Measurements from ENCODE around the gene REEP5. TPM values are rescaled to one million over a fixed set of nuclear protein-coding genes. Genes with fewer than 3 reads are reported as not detected.
A peak's percentile ranks its signal among the peaks of the same experiment; 100 is the strongest.
"Not testable (repeated sequence)": the region's sequence is repeated elsewhere in the genome, so short reads cannot be mapped to it uniquely, and the experiment has no call there.

REEP5 gene
- total and polyA plus RNA-seq, 8 donors, result 18.8 to 102 (median 40.4) TPM

GRCh38 chr5:112959872-112960271 lies 37.8 kb upstream of the REEP5 start:
- DNase-seq; H3K9me3 ChIP-seq; H3K27me3 ChIP-seq; H3K36me3 ChIP-seq; H3K4me3 ChIP-seq; intact Hi-C loops (cut with DNase I; ENCODE audit: low total_unique reads): not testable (repeated sequence)
- 73 to 88% (median 81%) methylated on average over 8 of the region's 8 CpGs for WGBS, 5 donors
- TF ChIP-seq POLR2AphosphoS5 (IDR thresholded peaks at IDR 0.05), result peak in 1 of 3 donors; percentile 71
- Histone ChIP-seq H3K4me1 (peaks cover 24 to 57% (median 37%) of the 10 kb centered on the region in 4 donors), H3K27ac (peak overlapping the region in 1 of 5 donors; percentile 70)

GRCh38 chr5:112958093-112959088 lies 36.4 kb upstream of the REEP5 start:
- H3K4me3 ChIP-seq, result no peak overlapping the region
- peak overlapping the region in 3 of 5 donors; percentile 3 to 70 (median 44) for H3K27ac ChIP-seq
- H3K4me1 ChIP-seq, result peaks cover 24 to 49% (median 33%) of the 10 kb centered on the region in 4 donors
- no peaks in the 10 kb centered on the region for H3K36me3 ChIP-seq
- intact Hi-C loops (cut with DNase I; ENCODE audit: low total_unique reads), result no loop called here
- TF ChIP-seq EP300 (IDR thresholded peaks at IDR 0.05) (no peak), POLR2AphosphoS5 (IDR thresholded peaks at IDR 0.05) (peak in 1 of 3 donors; percentile 70), CTCF (IDR thresholded peaks at IDR 0.05) (no peak)
- no peaks in the 10 kb centered on the region for H3K9me3 ChIP-seq
- no peaks in the 10 kb centered on the region for H3K27me3 ChIP-seq
- DNase-seq, result peak; percentile 75 to 81
- WGBS, 5 donors, result 21 to 37% (median 25%) methylated on average over 5 of the region's 5 CpGs

- Histone ChIP-seq H3K4me1 (peaks cover 24 to 45% (median 32%) of the 10 kb centered on the region in 4 donors), H3K4me3 (no peak overlapping the region), H3K9me3 (no peaks in the 10 kb centered on the region), H3K36me3 (no peaks in the 10 kb centered on the region), H3K27me3 (no peaks in the 10 kb centered on the region), H3K27ac (no peak overlapping the region)
- WGBS, 5 donors, result 20 to 43% (median 26%) methylated on average over 2 of the region's 2 CpGs
- TF ChIP-seq CTCF (IDR thresholded peaks at IDR 0.05), result no peak
- TF ChIP-seq EP300 (IDR thresholded peaks at IDR 0.05), result no peak
- TF ChIP-seq POLR2AphosphoS5 (IDR thresholded peaks at IDR 0.05), result no peak
- TF ChIP-seq POLR2A (IDR thresholded peaks at IDR 0.05), result no peak
- intact Hi-C loops (cut with DNase I; ENCODE audit: low total_unique reads), result no loop called here
- no peak for DNase-seq
Observed at GRCh38 chr5:112957036-112957808, 35.2 kb upstream of the REEP5 start.

- TF ChIP-seq POLR2AphosphoS5 (IDR thresholded peaks at IDR 0.05) (no peak), EP300 (IDR thresholded peaks at IDR 0.05) (no peak), CTCF (IDR thresholded peaks at IDR 0.05) (no peak), POLR2A (IDR thresholded peaks at IDR 0.05) (no peak)
- H3K4me3 ChIP-seq, result no peak overlapping the region
- no peak overlapping the region for H3K27ac ChIP-seq
- no peaks in the 10 kb centered on the region for H3K27me3 ChIP-seq
- H3K9me3 ChIP-seq, result no peaks in the 10 kb centered on the region
- H3K4me1 ChIP-seq, result peaks cover 24 to 45% (median 32%) of the 10 kb centered on the region in 4 donors
- no peaks in the 10 kb centered on the region for H3K36me3 ChIP-seq
- intact Hi-C loops (cut with DNase I; ENCODE audit: low total_unique reads), result no loop called here
- 50 to 71% (median 59%) methylated on average over 3 of the region's 3 CpGs for WGBS, 5 donors
- DNase-seq, result no peak
Observed at GRCh38 chr5:112956606-112957005, 34.6 kb upstream of the REEP5 start.

Data from stomach (tissue), 9 donors.